Measurements from ENCODE around the gene GLS2.

- TF ChIP-seq SUZ12 (IDR thresholded peaks at IDR 0.05) (no peak), SP1 (IDR thresholded peaks at IDR 0.05) (no peak), ARNT (IDR thresholded peaks at IDR 0.05) (no peak), CTBP1 (IDR thresholded peaks at IDR 0.05; ENCODE audit: borderline replicate concordance) (no peak), FOXA1 (IDR thresholded peaks at IDR 0.05) (no peak), ZNF384 (IDR thresholded peaks at IDR 0.05) (no peak), FOXK2 (IDR thresholded peaks at IDR 0.05) (no peak)
Observed at GRCh38 chr12:56518570-56518969, 30.6 kb upstream of the GLS2 start.
